ENCODE data around the gene FAM111B. TPM values are rescaled to one million over a fixed set of nuclear protein-coding genes. Genes with fewer than 3 reads are reported as not detected.
"Not testable (repeated sequence)": the region's sequence is repeated elsewhere in the genome, so short reads cannot be mapped to it uniquely, and the experiment has no call there.

Gene FAM111B
- total RNA-seq (2014; rRNA removed; shearing (Covaris generic)): 6.8 and 7.2 TPM in 2 replicates
- 3.9 and 4.2 TPM in 2 replicates for polyA plus RNA-seq (2015; cell fraction: cytosol; rRNA removed)
- polyA plus RNA-seq (2015; cell fraction: nucleus; rRNA removed): 3.7 and 5.1 TPM in 2 replicates

- in situ Hi-C loops (cut with HindIII; ENCODE audit: low pct_unique_long_range_greater_than_20kb, low sequenced_read_pairs): no loop called here
- DNase-seq (ENCODE audit: low read depth, low spot score): peak; percentile 85
These were observed at the start of gene FAM111B for GRCh38 chr11:59106363-59107336. TSS of gene FAM111B (plus strand) at chr11:59107237. CDS start at chr11:59109626, 2,389 bp downstream.

GRCh38 chr11:59058120-59059033 is 48.7 kb upstream of the FAM111B start:
- peak; percentile 88 for DNase-seq (ENCODE audit: low read depth, low spot score)
- in situ Hi-C loops (cut with HindIII; ENCODE audit: low pct_unique_long_range_greater_than_20kb, low sequenced_read_pairs): not testable (repeated sequence)

- in situ Hi-C loops (cut with HindIII; ENCODE audit: low pct_unique_long_range_greater_than_20kb, low sequenced_read_pairs): not testable (repeated sequence)
These were observed 46.9 kb upstream of the FAM111B start for GRCh38 chr11:59060096-59060495.

DNA sequence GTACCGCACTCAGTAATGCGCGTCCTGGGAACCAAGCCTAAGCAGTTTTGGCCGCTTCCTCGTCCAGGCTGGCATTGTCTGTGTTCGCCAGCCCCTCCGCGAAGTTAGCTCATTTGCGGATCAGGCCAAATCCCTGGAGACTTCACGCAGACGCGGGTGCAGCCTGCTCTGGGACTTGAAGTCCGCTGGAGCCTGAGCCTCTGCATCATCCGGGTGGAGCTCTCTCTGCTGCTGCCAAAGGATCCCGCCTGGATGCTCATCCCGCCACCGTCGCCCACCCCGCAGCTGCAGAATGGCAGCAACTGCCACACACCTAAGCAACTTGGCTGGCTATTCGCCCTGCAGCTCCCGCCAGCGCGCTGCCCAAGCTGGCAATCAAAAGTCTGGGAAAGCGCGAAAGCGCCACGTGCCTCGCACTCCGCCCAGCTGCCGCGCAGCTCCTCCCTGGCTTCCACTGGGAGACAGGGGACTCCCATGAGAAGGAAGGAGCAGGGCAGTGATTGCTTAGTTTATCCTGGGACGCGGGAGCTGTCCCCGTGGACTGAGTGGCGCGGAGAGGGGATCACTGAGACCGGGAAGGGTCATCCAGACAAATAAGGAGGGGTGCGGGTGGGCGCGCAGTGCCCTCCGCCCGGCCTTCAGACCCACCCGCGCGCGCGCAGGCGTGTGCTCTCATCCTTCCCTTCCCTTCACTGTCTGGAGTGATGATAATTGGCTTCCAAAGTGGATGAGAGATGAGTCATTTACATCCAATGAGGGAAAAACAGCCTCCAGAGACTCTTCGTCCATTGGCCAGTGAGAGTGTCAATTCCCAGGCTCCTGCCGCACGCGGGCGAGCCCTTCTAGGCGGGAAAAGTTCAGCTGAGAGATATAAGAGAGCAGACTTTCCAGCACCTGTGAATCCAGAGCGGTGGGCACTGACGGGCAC is 44.2 kb upstream of the FAM111B start:
- in situ Hi-C loops (cut with HindIII; ENCODE audit: low pct_unique_long_range_greater_than_20kb, low sequenced_read_pairs): no loop called here
- DNase-seq (ENCODE audit: low read depth, low spot score): peak; percentile 10

More at GRCh38 chr11:59060096-59060495, 46.9 kb upstream of the FAM111B start:
- DNase-seq (ENCODE audit: low read depth, low spot score): not testable (repeated sequence)

DNA sequence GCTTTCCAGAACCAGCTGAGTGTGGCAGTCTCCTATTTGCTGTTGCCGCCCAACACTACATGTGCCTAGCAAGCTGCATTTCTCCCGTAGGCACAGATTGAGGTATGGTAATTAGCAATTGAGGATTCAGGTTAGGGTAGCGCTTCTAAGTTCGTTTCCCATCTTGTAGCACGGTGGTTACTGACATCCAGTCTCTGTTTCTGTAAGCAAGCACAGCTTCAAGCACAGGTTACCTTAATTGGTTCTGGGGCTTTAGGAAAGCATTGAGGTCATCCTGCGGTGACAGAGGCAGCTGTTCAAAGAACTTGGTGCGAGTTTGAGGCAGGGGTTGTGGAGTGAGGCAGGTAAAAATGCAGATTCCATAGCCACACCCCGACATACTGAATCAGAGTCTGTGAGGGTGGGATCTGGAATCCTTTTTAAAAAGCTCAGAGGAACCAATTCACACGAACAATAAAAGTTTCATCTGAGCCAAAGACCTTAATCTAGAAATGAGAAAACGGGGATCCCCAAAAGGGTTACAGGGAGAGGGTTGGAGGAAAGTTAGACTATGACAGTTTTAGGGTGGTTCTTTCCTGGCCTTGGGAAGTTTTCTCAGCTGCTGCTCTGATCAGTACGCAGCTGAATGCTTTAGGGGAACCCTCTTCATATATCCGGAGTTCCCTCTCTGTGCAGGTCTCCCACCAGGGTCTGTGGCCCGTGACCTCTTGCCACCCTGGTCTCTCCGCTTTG is 42.9 kb upstream of the FAM111B start:
- in situ Hi-C loops (cut with HindIII; ENCODE audit: low pct_unique_long_range_greater_than_20kb, low sequenced_read_pairs); DNase-seq (ENCODE audit: low read depth, low spot score): not testable (repeated sequence)

GRCh38 chr11:59069087-59069486 is 38.0 kb upstream of the FAM111B start:
- in situ Hi-C loops (cut with HindIII; ENCODE audit: low pct_unique_long_range_greater_than_20kb, low sequenced_read_pairs): no loop called here
- no peak for DNase-seq (ENCODE audit: low read depth, low spot score)

DNA sequence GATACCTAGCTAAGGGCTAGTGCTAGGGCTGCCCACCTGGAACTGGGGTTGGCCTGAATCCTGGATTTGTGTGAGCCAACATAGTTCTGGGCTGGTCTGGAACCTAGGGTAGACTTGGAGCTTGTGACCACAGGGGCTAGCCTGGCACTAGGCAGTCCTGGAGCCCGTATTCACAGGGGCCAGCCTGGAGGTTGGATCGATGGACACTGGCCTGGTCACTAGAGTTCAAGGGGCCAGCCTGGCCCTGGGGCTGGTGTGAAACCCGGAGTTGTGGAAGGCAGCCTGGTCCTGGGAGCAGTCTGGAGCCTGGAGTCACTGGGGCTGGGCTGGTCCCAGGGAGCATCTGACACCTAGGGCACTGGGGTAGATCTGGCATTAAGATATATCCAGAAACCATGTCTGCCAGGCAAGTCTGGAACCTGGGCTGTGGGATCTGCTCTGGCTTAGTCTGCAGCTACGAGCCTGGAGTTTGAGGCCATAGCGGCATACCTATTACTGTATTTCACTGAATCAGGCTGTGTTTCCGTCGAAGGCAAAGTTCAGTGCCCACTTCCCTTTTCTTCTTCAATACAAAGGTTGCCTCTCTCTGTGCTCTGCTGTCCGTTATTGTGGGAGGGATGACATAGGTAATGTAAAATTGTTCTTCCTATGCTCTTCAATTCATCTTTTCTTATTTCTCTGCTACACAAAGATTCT is 30.0 kb upstream of the FAM111B start:
- in situ Hi-C loops (cut with HindIII; ENCODE audit: low pct_unique_long_range_greater_than_20kb, low sequenced_read_pairs): no loop called here
- no peak for DNase-seq (ENCODE audit: low read depth, low spot score)

- in situ Hi-C loops (cut with HindIII; ENCODE audit: low pct_unique_long_range_greater_than_20kb, low sequenced_read_pairs): no loop called here
- no peak for DNase-seq (ENCODE audit: low read depth, low spot score)
These were observed 28.6 kb upstream of the FAM111B start for GRCh38 chr11:59078435-59078834.

DNA sequence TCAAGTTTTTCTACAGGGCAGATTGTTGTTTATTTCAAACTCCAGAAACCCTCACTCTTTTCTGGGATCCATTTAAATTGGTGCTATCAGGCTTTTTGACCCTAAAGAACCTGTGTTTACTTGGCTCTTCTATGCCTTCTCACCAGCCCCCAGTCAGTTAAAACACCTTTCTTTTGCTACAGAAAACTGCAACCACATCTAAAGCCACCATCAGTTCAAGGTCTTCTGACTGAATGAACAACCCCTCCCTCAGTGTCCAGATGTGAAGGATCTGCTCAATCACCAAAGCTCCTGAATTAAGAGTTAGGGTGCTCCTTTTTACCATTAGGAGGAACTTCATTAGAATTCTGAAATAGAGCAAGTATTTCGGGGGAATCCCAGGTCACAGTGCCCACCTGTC is 28.0 kb upstream of the FAM111B start:
- in situ Hi-C loops (cut with HindIII; ENCODE audit: low pct_unique_long_range_greater_than_20kb, low sequenced_read_pairs): no loop called here
- DNase-seq (ENCODE audit: low read depth, low spot score): no peak

GRCh38 chr11:59080421-59080820 is 26.6 kb upstream of the FAM111B start:
- in situ Hi-C loops (cut with HindIII; ENCODE audit: low pct_unique_long_range_greater_than_20kb, low sequenced_read_pairs); DNase-seq (ENCODE audit: low read depth, low spot score): not testable (repeated sequence)

DNA sequence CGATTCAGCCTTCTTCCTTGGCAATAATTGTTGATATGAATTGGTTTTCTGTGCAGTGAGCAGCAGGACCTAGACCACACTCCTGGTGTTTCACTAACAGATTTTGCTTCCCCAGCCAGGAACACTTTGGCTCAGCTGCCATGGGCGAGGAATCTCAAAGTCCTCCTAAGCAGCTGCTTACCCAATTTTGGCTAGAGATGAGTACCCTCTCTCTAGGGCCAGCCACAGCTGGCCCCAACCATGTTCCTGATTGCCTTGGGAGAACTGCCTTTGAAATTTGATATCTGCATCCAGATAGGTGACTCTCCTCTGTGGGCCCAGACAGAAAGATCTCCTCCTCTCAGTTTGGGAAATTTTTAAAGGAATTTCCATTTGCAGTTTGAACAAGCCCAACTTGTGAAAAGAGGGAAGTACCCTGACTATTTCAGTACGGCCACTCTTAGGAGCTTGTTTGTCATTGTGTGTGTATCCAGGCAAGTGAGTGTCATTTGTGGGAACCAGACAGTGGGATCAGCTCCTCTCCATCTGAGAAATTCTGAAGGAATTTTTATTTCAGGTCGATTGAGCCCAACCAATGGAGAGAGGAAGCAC is 25.5 kb upstream of the FAM111B start:
- in situ Hi-C loops (cut with HindIII; ENCODE audit: low pct_unique_long_range_greater_than_20kb, low sequenced_read_pairs); DNase-seq (ENCODE audit: low read depth, low spot score): not testable (repeated sequence)

GRCh38 chr11:59086007-59086406 is 21.0 kb upstream of the FAM111B start, which contains the start of gene GLYATL1B:
TSS of gene GLYATL1B (plus strand) at chr11:59086307. CDS start at chr11:59086307, 0 bp downstream.
- in situ Hi-C loops (cut with HindIII; ENCODE audit: low pct_unique_long_range_greater_than_20kb, low sequenced_read_pairs); DNase-seq (ENCODE audit: low read depth, low spot score): not testable (repeated sequence)

- DNase-seq (ENCODE audit: low read depth, low spot score): no peak
- in situ Hi-C loops (cut with HindIII; ENCODE audit: low pct_unique_long_range_greater_than_20kb, low sequenced_read_pairs): no loop called here
These were observed 18.9 kb upstream of the FAM111B start for GRCh38 chr11:59088162-59088561.

DNA sequence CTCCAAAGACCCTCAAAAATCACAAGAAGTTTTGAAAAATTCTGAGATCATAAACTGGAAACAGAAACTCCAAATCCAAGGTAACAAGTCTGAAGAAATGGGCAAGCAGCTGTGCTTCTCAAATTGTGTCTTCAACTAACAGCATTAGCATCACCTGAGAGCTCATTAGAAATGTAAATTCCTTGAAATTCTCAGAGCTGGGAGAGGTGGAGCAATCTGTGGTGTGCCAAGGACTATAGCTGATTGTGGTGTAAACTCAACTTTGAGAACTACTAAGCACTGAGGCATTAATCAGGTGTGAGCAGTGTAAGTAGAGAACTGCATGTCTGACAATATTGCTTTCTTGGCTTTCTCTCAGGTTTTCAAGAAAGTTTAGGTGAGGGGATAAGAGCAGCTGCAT is 13.5 kb upstream of the FAM111B start:
- in situ Hi-C loops (cut with HindIII; ENCODE audit: low pct_unique_long_range_greater_than_20kb, low sequenced_read_pairs); DNase-seq (ENCODE audit: low read depth, low spot score): not testable (repeated sequence)

DNA sequence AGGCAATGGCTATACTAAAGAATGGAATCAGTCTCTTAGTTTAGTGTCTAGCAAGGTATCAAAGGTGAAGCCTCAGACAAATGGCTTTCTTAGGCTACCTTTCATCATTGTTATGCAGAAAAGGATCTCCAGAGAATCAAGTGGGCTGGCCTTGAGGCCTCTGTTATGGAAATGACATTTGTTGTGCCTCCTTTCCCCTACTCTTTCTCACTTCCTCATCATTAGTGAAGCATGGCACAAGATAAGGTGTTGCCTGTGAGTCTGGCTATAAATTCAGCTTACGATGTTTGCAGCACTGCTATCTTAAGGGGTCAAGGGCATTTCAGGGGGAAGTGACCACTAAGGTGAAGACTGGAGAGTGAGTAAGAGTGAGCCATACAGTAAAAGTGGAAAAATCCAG is 11.8 kb upstream of the FAM111B start:
- DNase-seq (ENCODE audit: low read depth, low spot score); in situ Hi-C loops (cut with HindIII; ENCODE audit: low pct_unique_long_range_greater_than_20kb, low sequenced_read_pairs): not testable (repeated sequence)

Measured in SK-MEL-5 (cell line).